HepG2 (cell line): ENCODE measurements around the gene UBTFL1.

Source experiments
- EZH2 ChIP-seq: conservative IDR thresholded peaks from 2 replicates; pipeline ENCODE4 v1.6.1; 2012; ENCODE audit warnings: mild to moderate bottlenecking, low read depth, low read length, moderate library complexity
- GTF2F1 ChIP-seq: fragments of 150-350 bp; IDR thresholded peaks from 2 replicates; pipeline ENCODE4 v1.6.1; 2014; ENCODE audit warnings: low read length
- KLF16 ChIP-seq, 2 experiments: sonication (generic) in 1 of 2; formaldehyde crosslinking in 1 of 2; IDR thresholded peaks; 2 replicates each; pipeline versions ENCODE4 v1.6.1 to v1.8.0; 2016 to 2023; ENCODE audit warnings: missing genetic modification reagents in 2 of 2, missing compliant biosample characterization in 1 of 2
- PHF21A ChIP-seq: sonication (generic); formaldehyde crosslinking; IDR thresholded peaks from 2 replicates; pipeline ENCODE4 v1.5.0; 2020; ENCODE audit warnings: mild to moderate bottlenecking, missing genetic modification reagents
- RBAK ChIP-seq: sonication (generic); formaldehyde crosslinking; IDR thresholded peaks from 2 replicates; pipeline ENCODE4 v1.5.1; 2020; ENCODE audit warnings: mild to moderate bottlenecking, missing genetic modification reagents
- RXRB ChIP-seq: IDR thresholded peaks from 2 replicates; pipeline ENCODE4 v1.6.1; 2016; ENCODE audit warnings: borderline replicate concordance, missing genetic modification reagents, missing compliant biosample characterization
- TP53 ChIP-seq: sonication (generic); formaldehyde crosslinking; conservative IDR thresholded peaks from 2 replicates; pipeline ENCODE4 v1.4.0; 2020; ENCODE audit warnings: missing genetic modification reagents
- TF ChIP-seq, protein P1 (sequence below), 2 experiments: IDR thresholded peaks; 2 replicates each; pipeline ENCODE4 v1.6.1; 2011 to 2012; ENCODE audit warnings: low read length in 2 of 2, borderline replicate concordance in 1 of 2, low read depth in 1 of 2, mild to moderate bottlenecking in 1 of 2, moderate library complexity in 1 of 2

DNA sequence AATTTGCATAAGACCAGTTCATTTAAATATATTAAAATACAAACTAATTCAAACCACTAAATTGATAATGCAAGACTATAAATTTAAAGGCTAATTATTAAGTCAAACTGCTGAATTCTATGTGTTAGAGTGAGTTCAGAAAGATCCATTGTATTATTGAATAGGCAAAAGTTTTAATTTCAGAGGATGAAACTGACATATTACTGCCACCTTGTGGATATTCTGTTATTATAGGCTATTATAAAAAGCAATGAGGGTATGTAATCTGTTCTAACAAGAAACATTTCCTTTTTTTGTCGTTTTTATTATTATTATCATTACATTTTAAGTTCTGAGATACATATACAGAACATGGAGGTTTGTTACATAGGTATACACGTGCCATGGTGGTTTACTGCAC, 27.8 kb downstream of the UBTFL1 start:
- no peak for TF ChIP-seq KLF16 (CRISPR knock-in tag; IDR thresholded peaks at IDR 0.05)
- TF ChIP-seq, protein P1, sequence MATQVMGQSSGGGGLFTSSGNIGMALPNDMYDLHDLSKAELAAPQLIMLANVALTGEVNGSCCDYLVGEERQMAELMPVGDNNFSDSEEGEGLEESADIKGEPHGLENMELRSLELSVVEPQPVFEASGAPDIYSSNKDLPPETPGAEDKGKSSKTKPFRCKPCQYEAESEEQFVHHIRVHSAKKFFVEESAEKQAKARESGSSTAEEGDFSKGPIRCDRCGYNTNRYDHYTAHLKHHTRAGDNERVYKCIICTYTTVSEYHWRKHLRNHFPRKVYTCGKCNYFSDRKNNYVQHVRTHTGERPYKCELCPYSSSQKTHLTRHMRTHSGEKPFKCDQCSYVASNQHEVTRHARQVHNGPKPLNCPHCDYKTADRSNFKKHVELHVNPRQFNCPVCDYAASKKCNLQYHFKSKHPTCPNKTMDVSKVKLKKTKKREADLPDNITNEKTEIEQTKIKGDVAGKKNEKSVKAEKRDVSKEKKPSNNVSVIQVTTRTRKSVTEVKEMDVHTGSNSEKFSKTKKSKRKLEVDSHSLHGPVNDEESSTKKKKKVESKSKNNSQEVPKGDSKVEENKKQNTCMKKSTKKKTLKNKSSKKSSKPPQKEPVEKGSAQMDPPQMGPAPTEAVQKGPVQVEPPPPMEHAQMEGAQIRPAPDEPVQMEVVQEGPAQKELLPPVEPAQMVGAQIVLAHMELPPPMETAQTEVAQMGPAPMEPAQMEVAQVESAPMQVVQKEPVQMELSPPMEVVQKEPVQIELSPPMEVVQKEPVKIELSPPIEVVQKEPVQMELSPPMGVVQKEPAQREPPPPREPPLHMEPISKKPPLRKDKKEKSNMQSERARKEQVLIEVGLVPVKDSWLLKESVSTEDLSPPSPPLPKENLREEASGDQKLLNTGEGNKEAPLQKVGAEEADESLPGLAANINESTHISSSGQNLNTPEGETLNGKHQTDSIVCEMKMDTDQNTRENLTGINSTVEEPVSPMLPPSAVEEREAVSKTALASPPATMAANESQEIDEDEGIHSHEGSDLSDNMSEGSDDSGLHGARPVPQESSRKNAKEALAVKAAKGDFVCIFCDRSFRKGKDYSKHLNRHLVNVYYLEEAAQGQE (IDR thresholded peaks at IDR 0.05; ENCODE audit: borderline replicate concordance in 1 of 2, low read depth in 1 of 2, low read length in 2 of 2): no peak
- no peak for TF ChIP-seq EZH2
- TF ChIP-seq PHF21A (CRISPR knock-in tag): no peak
- no peak for TF ChIP-seq RXRB (CRISPR knock-in tag)
- TF ChIP-seq TP53: no peak
- TF ChIP-seq RBAK (CRISPR knock-in tag): no peak
- TF ChIP-seq GTF2F1: no peak
